HepG2 (cell line): Measurements from ENCODE around the gene ATP13A2. TPM values are rescaled to one million over a fixed set of nuclear protein-coding genes. Genes with fewer than 3 reads are reported as not detected.

Source experiments
- ATAC-seq: fragments of 200-7000 bp; cut with Tn5 transposase; 3 replicates; pipeline ENCODE4 v1.9.1; 2020; ENCODE audit warnings: mild to moderate bottlenecking, moderate library complexity
- BruUV-seq: library from RNA; stranded (reverse); fragments of 400-500 nt; replicated peaks from 2 replicates; lab custom pipeline; 2021; lab: Mats Ljungman, UMichigan
- CTCF ChIA-PET: fragments of 300-600 bp; formaldehyde crosslinking; extraction: SDS; loops from one replicate; lab custom pipeline; 2021; ENCODE audit warnings: low total read pairs, inconsistent platforms, low intra/inter-chr PET ratio; lab: Yijun Ruan, JAX
- POLR2A ChIA-PET: fragments of 350-600 bp; sonication (Branson Sonifier 250); formaldehyde crosslinking; loops from one replicate; lab custom pipeline; 2020; ENCODE audit warnings: antibody characterized with exemption, inconsistent platforms; lab: Yijun Ruan, JAX
- DNase-seq: peaks from one replicate; pipeline ENCODE4 v3.0.0-alpha.2; 2015; ENCODE audit warnings: low spot score
- FAIRE-seq: peaks from 3 replicates; lab custom pipeline; 2011; peaks lifted over from hg19 to GRCh38; lab: Jason Lieb, UNC
- H2AFZ ChIP-seq: one replicate; pipeline ENCODE4 v1.6.1; 2011; ENCODE audit warnings: low read length, inconsistent platforms
- H3K27ac ChIP-seq: fragments of 300-600 bp; 3 replicates; pipeline ENCODE4 v1.8.0; 2011; ENCODE audit warnings: mixed run types, mild to moderate bottlenecking, mixed read lengths, low read length, inconsistent platforms; ENCODE audit not compliant: insufficient read depth; ENCODE audit errors: extremely low read length
- H3K27me3 ChIP-seq, 2 experiments: fragments of 200-600 bp in 1 of 2; 2 replicates in 1 of 2; 3 replicates in 1 of 2; pipeline versions ENCODE4 v1.6.0 to v1.8.0; 2011; ENCODE audit warnings: low read length in 2 of 2, mild to moderate bottlenecking in 2 of 2, moderate library complexity in 2 of 2, inconsistent platforms in 1 of 2; ENCODE audit not compliant: insufficient read depth in 2 of 2, control insufficient read depth in 1 of 2
- H3K36me3 ChIP-seq, 2 experiments: fragments of 200-600 bp in 1 of 2; replicated peaks in 1 of 2; 2 replicates in 1 of 2; 3 replicates in 1 of 2; pipeline versions ENCODE4 v1.5.1 to v1.8.0; 2011; ENCODE audit warnings: low read length in 2 of 2, inconsistent platforms in 1 of 2; ENCODE audit not compliant: insufficient read depth in 2 of 2, control insufficient read depth in 1 of 2
- H3K4me1 ChIP-seq: 2 replicates; pipeline ENCODE4 v1.5.1; 2012; ENCODE audit warnings: low read length, inconsistent platforms; ENCODE audit not compliant: insufficient read depth
- H3K4me2 ChIP-seq: 2 replicates; pipeline ENCODE4 v1.6.0; 2011; ENCODE audit warnings: low read depth, low read length, inconsistent platforms
- H3K4me3 ChIP-seq, 3 experiments: fragments of 200-600 bp in 1 of 3; sonication (generic), shearing (Covaris generic) in 1 of 3; replicated peaks in 1 of 3; 2 replicates each; pipeline ENCODE4 v1.5.1; 2011 to 2016; ENCODE audit warnings: low read length in 3 of 3, inconsistent platforms in 2 of 3, low read depth in 2 of 3, mild to moderate bottlenecking in 2 of 3, control low read depth in 1 of 3, mixed read lengths in 1 of 3; ENCODE audit not compliant: insufficient read depth in 1 of 3
- H3K79me2 ChIP-seq: one replicate; pipeline ENCODE4 v1.6.1; 2011; ENCODE audit warnings: low read length, inconsistent platforms; ENCODE audit not compliant: insufficient read depth
- H3K9ac ChIP-seq: 2 replicates; pipeline ENCODE4 v1.6.0; 2011; ENCODE audit warnings: mild to moderate bottlenecking, low read depth, low read length, inconsistent platforms; ENCODE audit not compliant: insufficient read depth
- H3K9me3 ChIP-seq: 2 replicates; pipeline ENCODE4 v1.5.1; 2012; ENCODE audit warnings: mild to moderate bottlenecking, low read length
- H4K20me1 ChIP-seq: 2 replicates; pipeline ENCODE4 v1.6.0; 2011; ENCODE audit warnings: inconsistent platforms, mild to moderate bottlenecking, low read length, moderate library complexity; ENCODE audit not compliant: insufficient read depth
- ETV5 ChIP-seq: IDR thresholded peaks from 2 replicates; pipeline ENCODE4 v1.6.1; 2018; ENCODE audit warnings: missing biosample characterization, missing genetic modification reagents, inconsistent platforms, borderline replicate concordance
- HNF4A ChIP-seq: sonication (generic); formaldehyde crosslinking; IDR thresholded peaks from 2 replicates; pipeline ENCODE4 v1.4.0; 2020; ENCODE audit warnings: missing genetic modification reagents
- HNF4G ChIP-seq, 2 experiments: sonication (generic) in 1 of 2; formaldehyde crosslinking in 1 of 2; IDR thresholded peaks; 2 replicates each; pipeline versions ENCODE4 v1.4.0 to v1.6.1; 2011 to 2020; ENCODE audit warnings: borderline replicate concordance in 2 of 2, low read depth in 2 of 2, mild to moderate bottlenecking in 2 of 2, low read length in 1 of 2, missing genetic modification reagents in 1 of 2, moderate library complexity in 1 of 2
- KLF15 ChIP-seq: sonication (generic); formaldehyde crosslinking; IDR thresholded peaks from 2 replicates; pipeline ENCODE4 v1.8.1; 2023; ENCODE audit warnings: borderline replicate concordance, mild to moderate bottlenecking, inconsistent platforms, missing genetic modification reagents, mixed read lengths
- SNRNP70 ChIP-seq: fragments of 200-400 bp; formaldehyde crosslinking; IDR thresholded peaks from 2 replicates; pipeline ENCODE4 v1.6.1; 2017; ENCODE audit warnings: mild to moderate bottlenecking, low read depth, low read length, moderate library complexity
- ZNF121 ChIP-seq: sonication (generic); formaldehyde crosslinking; IDR thresholded peaks from 2 replicates; pipeline ENCODE4 v1.5.0; 2020; ENCODE audit warnings: mild to moderate bottlenecking, missing genetic modification reagents
- ZNF629 ChIP-seq: sonication (generic); formaldehyde crosslinking; conservative IDR thresholded peaks from 2 replicates; pipeline ENCODE4 v1.5.0; 2020; ENCODE audit warnings: missing genetic modification reagents
- ZNF777 ChIP-seq: sonication (generic); formaldehyde crosslinking; IDR thresholded peaks from 2 replicates; pipeline ENCODE4 v1.4.0; 2020; ENCODE audit warnings: missing genetic modification reagents
- ZNF83 ChIP-seq: sonication (generic); formaldehyde crosslinking; IDR thresholded peaks from 2 replicates; pipeline ENCODE4 v1.4.0; 2020; ENCODE audit warnings: missing genetic modification reagents, mild to moderate bottlenecking, borderline replicate concordance
- WGBS: methylation state at CpG from one replicate; pipeline ENCODE4 v1.1.6; 2017; ENCODE audit warnings: low lambda C conversion rate; 5-methylcytosine and 5-hydroxymethylcytosine counted together
- in situ Hi-C: cut with HindIII; loops from 2 replicates; pipeline ENCODE4 v1.10.0; 2017; ENCODE audit warnings: low pct_unique_long_range_greater_than_20kb; ENCODE audit not compliant: extremely low pct_ligation_motif_present
- intact Hi-C: fragments of 100-400 bp; cut with micrococcal nuclease; formaldehyde crosslinking; loops from one replicate; pipeline ENCODE4 v1.10.0; 2022; ENCODE audit not compliant: unreplicated experiment
- polyA plus RNA-seq, 8 experiments: library from polyadenylated mRNA; depleted of rRNA in 3 of 8; stranded (reverse) in 7 of 8; unstranded in 1 of 8; fragments of >200 nt; fragmentation: Illumina TruSeq in 4 of 8; extraction: Trizol in 4 of 8; gene quantifications; 2 replicates each; pipeline versions ENCODE4 v1.2.1 to v1.2.3, GENCODE V29; 2011 to 2016; ENCODE audit warnings: low read depth in 4 of 8, missing spikeins in 1 of 8, mixed read lengths in 1 of 8; ENCODE audit not compliant: insufficient read depth in 1 of 8
- total RNA-seq, 5 experiments: library from RNA; depleted of rRNA; stranded (reverse); fragments of >200 nt; fragmentation: Illumina TruSeq; extraction: Trizol; gene quantifications; 2 replicates each; pipeline ENCODE4 v1.2.3, GENCODE V29; 2016; ENCODE audit warnings: low read depth in 1 of 5
- TF ChIP-seq, protein P1 (sequence below): sonication (generic); formaldehyde crosslinking; IDR thresholded peaks from 2 replicates; pipeline ENCODE4 v1.8.0; 2022; ENCODE audit warnings: missing genetic modification reagents, mild to moderate bottlenecking, moderate library complexity, borderline replicate concordance
- TF ChIP-seq, protein P2 (sequence below): sonication (generic); formaldehyde crosslinking; IDR thresholded peaks from 2 replicates; pipeline ENCODE4 v1.8.0; 2022; ENCODE audit warnings: mild to moderate bottlenecking, missing genetic modification reagents, moderate library complexity

ATP13A2 gene
- total and polyA plus RNA-seq, 2 of the 13 experiments (the other 11 are each of a cell fraction or from before 2014, with no cell fraction given): 13.2 to 16.2 TPM

DNA sequence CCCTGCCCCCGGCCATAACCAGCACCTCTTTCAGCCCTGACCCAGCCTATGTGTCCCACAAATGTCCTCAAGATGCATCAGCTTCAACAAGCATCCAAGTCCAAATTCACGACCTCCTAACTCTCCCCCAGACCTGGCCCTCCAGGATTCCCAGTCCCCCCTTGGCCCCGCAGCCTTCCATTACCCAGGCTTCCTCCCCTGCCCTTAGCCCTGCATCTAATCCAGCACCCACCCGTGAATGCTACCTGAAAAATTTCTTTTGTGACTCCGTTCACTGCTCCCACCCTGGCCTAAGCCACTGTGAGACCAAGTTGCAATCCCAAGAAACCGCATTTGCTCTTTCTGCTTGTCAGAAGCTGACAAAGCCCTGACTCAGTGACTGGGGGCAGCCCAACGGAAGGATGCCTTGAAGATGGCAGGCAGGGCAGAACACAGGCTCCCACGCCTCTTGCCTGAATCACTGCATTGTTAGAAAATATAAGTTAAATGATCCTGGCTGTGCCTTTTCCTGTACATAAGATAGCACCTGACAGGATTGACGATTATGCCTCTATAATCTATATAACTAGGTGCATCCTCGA is 30.4 kb downstream of the ATP13A2 start:
- Histone ChIP-seq H3K79me2 (no peaks in the 10 kb centered on the region), H2AFZ (no peak overlapping the region), H3K4me2 (no peak overlapping the region; the same call in 1 of the 2 replicates), H3K4me3 (peak overlapping the region in 1 of 3 experiments; percentile 54; a peak in 1 of 6 replicates), H3K27me3 (peaks cover 4 to 30% of the 10 kb centered on the region in 2 experiments; a peak in 3 of 5 replicates), H3K9ac (no peak overlapping the region), H3K27ac (no peak overlapping the region), H3K9me3 (no peaks in the 10 kb centered on the region), H4K20me1 (no peaks in the 10 kb centered on the region), H3K36me3 (no peaks in the 10 kb centered on the region), H3K4me1 (peaks cover 41% of the 10 kb centered on the region)
- WGBS: 41% methylated on average over 8 of the region's 10 CpGs
- DNase-seq (no peak), FAIRE-seq (no peak), ATAC-seq (no peak)
- no peak for TF ChIP-seq KLF15 (CRISPR knock-in tag)
- ChIA-PET POLR2A (no interaction called here), CTCF (no interaction called here)
- intact Hi-C loops (no loop called here), in situ Hi-C loops (no loop called here)
- BruUV-seq: no TSS peak

DNA sequence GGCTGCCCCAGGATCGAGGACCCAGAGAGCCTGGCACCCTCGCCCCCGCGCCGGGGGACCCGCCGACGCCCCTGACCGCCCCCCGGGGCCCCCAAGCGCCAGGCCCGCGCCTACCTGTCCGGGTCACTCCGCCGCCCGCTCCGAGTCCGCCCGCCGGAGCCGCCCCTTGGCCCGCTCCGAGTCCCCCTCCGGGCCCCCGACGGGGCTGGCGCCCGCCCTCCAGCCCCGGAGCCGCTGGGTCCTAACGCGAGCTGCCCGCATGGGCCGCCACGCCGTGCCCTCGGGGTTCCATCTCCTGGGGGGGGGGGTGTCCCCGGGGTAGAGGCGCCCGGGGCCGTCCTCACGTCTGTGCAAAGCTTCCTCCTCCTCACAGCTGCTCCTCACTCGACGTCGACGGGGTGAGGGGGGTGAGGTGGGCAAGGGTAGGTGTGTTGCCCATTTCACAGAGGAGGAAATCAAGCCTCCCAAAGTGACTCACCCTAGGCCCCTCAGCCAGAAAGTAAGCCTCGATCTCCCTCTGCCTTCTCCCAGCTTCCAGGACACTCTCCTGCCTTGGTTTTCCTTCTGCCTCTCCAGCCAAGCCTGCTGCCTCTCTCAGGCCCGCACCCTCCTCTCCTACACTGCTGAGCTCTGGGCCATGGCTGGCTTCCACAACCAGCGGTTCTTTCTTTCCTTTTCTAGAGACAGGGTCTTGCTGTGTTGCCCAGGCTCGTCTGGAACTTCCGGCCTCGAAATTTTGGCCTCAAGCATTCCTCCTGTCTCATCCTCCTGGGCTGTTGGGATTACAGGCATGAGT is 31.1 kb downstream of the ATP13A2 start, which contains the start of gene MFAP2:
MFAP2 (minus strand) TSS at position 148 of the 796 bp plus-strand sequence. CDS start 2,347 bp downstream, outside the sequence.
- intact Hi-C loops (no loop called here), in situ Hi-C loops (no loop called here)
- WGBS: 32% methylated on average over 9 of the region's 53 CpGs
- Histone ChIP-seq H3K9me3 (no peaks in the 10 kb centered on the region), H3K36me3 (no peaks in the 10 kb centered on the region), H3K4me3 (peak within 1 kb of the TSS in 2 of 3 experiments; percentile 34 to 54; a peak in 3 of 6 replicates), H3K9ac (no peak within 1 kb of the TSS), H3K79me2 (no peaks in the 10 kb centered on the region), H2AFZ (no peak within 1 kb of the TSS), H3K27me3 (peaks cover 4 to 30% of the 10 kb centered on the region in 2 experiments; a peak in 3 of 5 replicates), H4K20me1 (no peaks in the 10 kb centered on the region), H3K27ac (no peak within 1 kb of the TSS), H3K4me2 (peak within 1 kb of the TSS; percentile 36; the same call in 1 of the 2 replicates), H3K4me1 (peaks cover 41% of the 10 kb centered on the region)
- FAIRE-seq (no peak), ATAC-seq (0 out of 3 replicates have a peak, but pooled peaks have one; percentile 3), DNase-seq (no peak)
- POLR2A ChIA-PET: no interaction called here
- CTCF ChIA-PET: no interaction called here
- no TSS peak for BruUV-seq
- TF ChIP-seq ZNF777 (CRISPR knock-in tag): peak; percentile 81
- TF ChIP-seq ETV5 (CRISPR knock-in tag): no peak
- peak; percentile 47; the same call in 1 of the 2 replicates for TF ChIP-seq ZNF629 (CRISPR knock-in tag)
- TF ChIP-seq HNF4G (IDR thresholded peaks at IDR 0.05; ENCODE audit: borderline replicate concordance, low read depth, low read length): no peak
- TF ChIP-seq HNF4G (CRISPR knock-in tag; IDR thresholded peaks at IDR 0.05; ENCODE audit: borderline replicate concordance, low read depth): no peak
- TF ChIP-seq, protein P1, sequence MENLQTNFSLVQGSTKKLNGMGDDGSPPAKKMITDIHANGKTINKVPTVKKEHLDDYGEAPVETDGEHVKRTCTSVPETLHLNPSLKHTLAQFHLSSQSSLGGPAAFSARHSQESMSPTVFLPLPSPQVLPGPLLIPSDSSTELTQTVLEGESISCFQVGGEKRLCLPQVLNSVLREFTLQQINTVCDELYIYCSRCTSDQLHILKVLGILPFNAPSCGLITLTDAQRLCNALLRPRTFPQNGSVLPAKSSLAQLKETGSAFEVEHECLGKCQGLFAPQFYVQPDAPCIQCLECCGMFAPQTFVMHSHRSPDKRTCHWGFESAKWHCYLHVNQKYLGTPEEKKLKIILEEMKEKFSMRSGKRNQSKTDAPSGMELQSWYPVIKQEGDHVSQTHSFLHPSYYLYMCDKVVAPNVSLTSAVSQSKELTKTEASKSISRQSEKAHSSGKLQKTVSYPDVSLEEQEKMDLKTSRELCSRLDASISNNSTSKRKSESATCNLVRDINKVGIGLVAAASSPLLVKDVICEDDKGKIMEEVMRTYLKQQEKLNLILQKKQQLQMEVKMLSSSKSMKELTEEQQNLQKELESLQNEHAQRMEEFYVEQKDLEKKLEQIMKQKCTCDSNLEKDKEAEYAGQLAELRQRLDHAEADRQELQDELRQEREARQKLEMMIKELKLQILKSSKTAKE (CRISPR knock-in tag): no peak
- TF ChIP-seq, protein P2, sequence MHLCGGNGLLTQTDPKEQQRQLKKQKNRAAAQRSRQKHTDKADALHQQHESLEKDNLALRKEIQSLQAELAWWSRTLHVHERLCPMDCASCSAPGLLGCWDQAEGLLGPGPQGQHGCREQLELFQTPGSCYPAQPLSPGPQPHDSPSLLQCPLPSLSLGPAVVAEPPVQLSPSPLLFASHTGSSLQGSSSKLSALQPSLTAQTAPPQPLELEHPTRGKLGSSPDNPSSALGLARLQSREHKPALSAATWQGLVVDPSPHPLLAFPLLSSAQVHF (CRISPR knock-in tag): no peak
- TF ChIP-seq HNF4A: no peak
- no peak for TF ChIP-seq ZNF83 (CRISPR knock-in tag)
- TF ChIP-seq SNRNP70: no peak
- peak; percentile 63; the same call in 1 of the 2 replicates for TF ChIP-seq ZNF121
